NCI-H345 (cell line): ENCODE measurements around the gene GPR162.
"Not testable (repeated sequence)": the region's sequence is repeated elsewhere in the genome, so short reads cannot be mapped to it uniquely, and the experiment has no call there.

Experiments used
- DNase-seq: peaks from one replicate; lab custom pipeline; 2025; lab: John Stamatoyannopoulos, UW

The GPR162 gene

GRCh38 chr12:6854036-6854435 is 32.4 kb downstream of the GPR162 start:
- DNase-seq: no peak

- no peak for DNase-seq
Measured at GRCh38 chr12:6855322-6855721, 33.7 kb downstream of the GPR162 start.

GRCh38 chr12:6858799-6859198 is 37.2 kb downstream of the GPR162 start:
- DNase-seq: no peak

GRCh38 chr12:6860116-6860515 is 38.5 kb downstream of the GPR162 start:
- DNase-seq: no peak

- DNase-seq: no peak
Measured at GRCh38 chr12:6860942-6861341, 39.3 kb downstream of the GPR162 start.

GRCh38 chr12:6861391-6861790 is 39.8 kb downstream of the GPR162 start:
- DNase-seq: no peak

GRCh38 chr12:6863033-6863432 is 41.4 kb downstream of the GPR162 start:
- no peak for DNase-seq

GRCh38 chr12:6863586-6864321 is 42.1 kb downstream of the GPR162 start:
- no peak for DNase-seq

GRCh38 chr12:6865307-6865706 is 43.7 kb downstream of the GPR162 start:
- not testable (repeated sequence) for DNase-seq

GRCh38 chr12:6866163-6866919 is 44.7 kb downstream of the GPR162 start:
- no peak for DNase-seq

GRCh38 chr12:6866920-6867412 is 45.3 kb downstream of the GPR162 start:
- no peak for DNase-seq

- DNase-seq: peak; percentile 82
Measured at GRCh38 chr12:6867413-6868210, 46.0 kb downstream of the GPR162 start, which contains the start of gene TPI1. TSS of gene TPI1 (plus strand) at chr12:6867531. CDS start at chr12:6867567, 36 bp downstream.

- no peak for DNase-seq
Measured at GRCh38 chr12:6868211-6869048, 46.8 kb downstream of the GPR162 start.

GRCh38 chr12:6869049-6870021 is 47.7 kb downstream of the GPR162 start:
- peak; percentile 84 for DNase-seq

GRCh38 chr12:6870304-6870703 is 48.7 kb downstream of the GPR162 start:
- DNase-seq: not testable (repeated sequence)

- peak; percentile 66 for DNase-seq
Measured at GRCh38 chr12:6871052-6871957, 49.7 kb downstream of the GPR162 start.

- DNase-seq: peak; percentile 82
Measured at GRCh38 chr12:6872073-6873048, 50.7 kb downstream of the GPR162 start.
